GM06990 (cell line): ENCODE results near the gene PER2.

Experiments used
- DNase-seq: peaks from one replicate; pipeline ENCODE4 v3.0.0-alpha.2; 2011; ENCODE audit not compliant: insufficient read length; ENCODE audit errors: extremely low read depth
- H3K27me3 ChIP-seq: replicated peaks from 2 replicates; pipeline ENCODE4 v1.6.0; 2011; ENCODE audit warnings: low read length; ENCODE audit not compliant: control insufficient read depth, insufficient read depth
- H3K36me3 ChIP-seq: 2 replicates; pipeline ENCODE4 v1.5.1; 2011; ENCODE audit warnings: low read length; ENCODE audit not compliant: control insufficient read depth, insufficient read depth
- H3K4me3 ChIP-seq: replicated peaks from 2 replicates; pipeline ENCODE4 v1.5.1; 2011; ENCODE audit warnings: low read depth, mild to moderate bottlenecking, control low read depth, low read length
- TF ChIP-seq, protein P1 (sequence below): IDR thresholded peaks from 2 replicates; pipeline ENCODE4 v1.5.1; 2011; ENCODE audit warnings: low read length, control low read depth, mild to moderate bottlenecking, inconsistent platforms; ENCODE audit not compliant: insufficient read depth, poor library complexity, severe bottlenecking

The PER2 gene

DNA sequence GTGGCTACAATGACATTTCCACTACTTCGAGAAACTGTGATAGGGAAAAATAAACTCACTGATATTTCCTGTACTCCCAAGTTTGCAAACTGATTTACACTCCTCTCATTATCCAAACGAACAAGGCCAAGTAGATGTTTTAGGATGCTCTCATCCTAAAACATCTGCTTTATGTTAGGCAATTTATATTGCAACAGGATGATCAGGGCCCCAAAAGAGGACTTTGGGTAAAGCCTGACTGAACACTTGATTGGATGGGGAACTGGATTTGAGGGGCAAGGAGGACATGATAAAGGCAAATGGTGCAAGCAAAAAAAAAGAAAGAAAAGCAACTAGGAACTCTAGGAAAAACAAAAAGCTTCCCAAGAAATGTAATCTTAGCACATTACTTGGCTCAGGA is 46.4 kb downstream of the PER2 start:
- TF ChIP-seq, protein P1, sequence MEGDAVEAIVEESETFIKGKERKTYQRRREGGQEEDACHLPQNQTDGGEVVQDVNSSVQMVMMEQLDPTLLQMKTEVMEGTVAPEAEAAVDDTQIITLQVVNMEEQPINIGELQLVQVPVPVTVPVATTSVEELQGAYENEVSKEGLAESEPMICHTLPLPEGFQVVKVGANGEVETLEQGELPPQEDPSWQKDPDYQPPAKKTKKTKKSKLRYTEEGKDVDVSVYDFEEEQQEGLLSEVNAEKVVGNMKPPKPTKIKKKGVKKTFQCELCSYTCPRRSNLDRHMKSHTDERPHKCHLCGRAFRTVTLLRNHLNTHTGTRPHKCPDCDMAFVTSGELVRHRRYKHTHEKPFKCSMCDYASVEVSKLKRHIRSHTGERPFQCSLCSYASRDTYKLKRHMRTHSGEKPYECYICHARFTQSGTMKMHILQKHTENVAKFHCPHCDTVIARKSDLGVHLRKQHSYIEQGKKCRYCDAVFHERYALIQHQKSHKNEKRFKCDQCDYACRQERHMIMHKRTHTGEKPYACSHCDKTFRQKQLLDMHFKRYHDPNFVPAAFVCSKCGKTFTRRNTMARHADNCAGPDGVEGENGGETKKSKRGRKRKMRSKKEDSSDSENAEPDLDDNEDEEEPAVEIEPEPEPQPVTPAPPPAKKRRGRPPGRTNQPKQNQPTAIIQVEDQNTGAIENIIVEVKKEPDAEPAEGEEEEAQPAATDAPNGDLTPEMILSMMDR: no peak
- H3K27me3 ChIP-seq: no peaks in the 10 kb centered on the region; the same call in 1 of the 2 replicates
- peaks cover 1% of the 10 kb centered on the region; the same call in 1 of the 2 replicates for H3K36me3 ChIP-seq
- H3K4me3 ChIP-seq: no peak overlapping the region
- no peak for DNase-seq

DNA sequence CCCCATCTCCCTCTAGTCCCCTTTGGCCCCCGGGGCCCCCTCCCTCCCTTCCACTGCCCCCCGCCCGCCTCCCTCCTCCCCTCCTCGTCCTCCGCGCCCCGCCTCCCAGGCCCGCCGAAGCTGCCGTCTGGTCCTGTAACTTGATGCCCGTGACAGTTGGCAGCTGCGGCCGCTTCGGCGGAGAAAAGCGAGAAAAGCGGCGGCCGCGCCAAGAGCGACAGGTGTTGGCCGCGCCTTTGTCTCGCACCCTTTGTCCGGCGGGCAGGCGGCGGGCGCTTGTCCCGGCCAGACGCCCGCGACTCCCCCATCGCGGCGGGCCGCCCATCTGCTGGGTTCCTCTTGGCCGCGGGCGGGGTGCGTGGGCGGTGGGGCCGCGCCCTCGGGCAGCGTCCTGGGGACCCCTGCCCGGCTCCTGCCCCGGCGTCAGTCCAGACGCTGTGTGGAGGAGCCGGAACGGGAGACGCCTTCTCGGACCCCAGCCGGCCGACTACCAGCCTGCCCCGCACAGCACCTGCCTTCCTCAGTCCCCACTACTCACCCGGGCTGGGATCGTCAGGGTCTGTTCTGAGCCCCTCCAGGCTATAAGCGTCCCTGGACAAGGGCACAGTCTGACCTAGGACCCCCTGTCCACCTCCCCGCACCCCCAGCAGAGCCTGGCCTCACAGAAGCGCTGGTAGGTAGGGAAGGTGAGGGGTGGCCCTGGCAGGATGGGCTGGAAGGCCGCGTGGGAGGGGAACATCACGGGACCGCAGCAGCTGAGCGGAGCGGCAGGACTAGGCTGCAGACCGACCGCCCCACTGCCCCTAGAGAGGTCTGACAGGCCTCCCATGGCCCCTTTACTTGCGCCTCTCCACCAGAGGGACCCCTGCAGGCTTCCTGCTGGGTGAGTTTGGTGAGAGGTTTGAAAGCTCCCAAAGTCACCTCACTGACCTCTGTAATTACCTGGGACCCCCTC is 47.4 kb downstream of the PER2 start:
- Histone ChIP-seq H3K36me3 (peaks cover 1% of the 10 kb centered on the region; the same call in 1 of the 2 replicates), H3K4me3 (no peak overlapping the region; the same call in 1 of the 2 replicates), H3K27me3 (no peaks in the 10 kb centered on the region; the same call in 1 of the 2 replicates)
- DNase-seq: peak; percentile 58
- TF ChIP-seq, protein P1: no peak

- Histone ChIP-seq H3K4me3 (peak within 1 kb of the TSS; percentile 61), H3K27me3 (no peaks in the 10 kb centered on the region; the same call in 1 of the 2 replicates), H3K36me3 (peaks cover 1% of the 10 kb centered on the region; the same call in 1 of the 2 replicates)
- TF ChIP-seq, protein P1: no peak
- DNase-seq: peak; percentile 91
Measured at GRCh38 chr2:238239863-238240756, 48.3 kb downstream of the PER2 start, which contains the start of gene HES6. Gene HES6 (minus strand): TSS chr2:238240038. CDS start chr2:238239905, 133 bp downstream.

- DNase-seq: no peak
- TF ChIP-seq, protein P1: no peak
- Histone ChIP-seq H3K4me3 (peak overlapping the region; percentile 61), H3K27me3 (no peaks in the 10 kb centered on the region; the same call in 1 of the 2 replicates), H3K36me3 (peaks cover 1% of the 10 kb centered on the region; the same call in 1 of the 2 replicates)
Measured at GRCh38 chr2:238239543-238239862, 48.9 kb downstream of the PER2 start.

DNA sequence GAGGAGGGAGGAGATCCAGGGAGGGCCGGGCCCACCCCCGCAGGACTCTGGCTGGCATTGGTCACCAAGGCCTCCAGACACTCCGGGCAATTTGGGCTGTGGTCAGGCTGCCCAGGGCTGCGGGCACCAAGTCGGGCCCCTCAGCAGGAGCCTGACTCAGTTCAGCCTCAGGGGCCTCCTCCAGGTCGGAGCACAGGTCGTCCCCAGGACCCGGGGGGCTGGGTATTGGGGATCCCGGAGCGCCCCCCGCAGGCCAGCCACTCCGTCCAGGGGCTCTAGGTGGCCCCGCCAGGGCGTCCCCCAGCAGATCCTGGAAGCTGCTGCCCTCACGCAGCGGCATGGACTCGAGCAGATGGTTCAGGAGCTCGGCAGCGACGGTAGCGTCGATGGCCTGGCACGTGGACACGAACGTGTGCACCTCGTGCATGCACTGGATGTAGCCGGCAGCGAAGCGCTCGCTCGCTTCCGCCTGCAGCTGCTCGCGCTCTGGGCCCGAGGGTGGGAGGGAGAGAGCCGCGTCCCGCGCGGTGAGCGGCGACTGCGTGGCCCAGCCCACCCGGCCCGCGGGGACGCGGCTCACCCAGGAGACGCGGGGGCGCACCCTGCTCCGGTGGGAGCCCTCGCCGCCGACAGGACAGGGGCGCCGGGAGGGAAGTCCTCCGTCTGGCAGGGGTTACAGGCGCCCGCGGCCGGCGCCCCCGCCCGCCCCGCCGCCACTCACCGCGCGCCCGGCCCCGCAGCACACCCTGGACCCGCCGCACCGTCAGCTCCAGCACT is 49.5 kb downstream of the PER2 start:
- DNase-seq: no peak
- TF ChIP-seq, protein P1: peak; percentile 10
- no peaks in the 10 kb centered on the region; the same call in 1 of the 2 replicates for H3K27me3 ChIP-seq
- H3K4me3 ChIP-seq: no peak overlapping the region
- peaks cover 1% of the 10 kb centered on the region; the same call in 1 of the 2 replicates for H3K36me3 ChIP-seq
